ENCODE data around the gene ADRA1B.

The ADRA1B gene

DNA sequence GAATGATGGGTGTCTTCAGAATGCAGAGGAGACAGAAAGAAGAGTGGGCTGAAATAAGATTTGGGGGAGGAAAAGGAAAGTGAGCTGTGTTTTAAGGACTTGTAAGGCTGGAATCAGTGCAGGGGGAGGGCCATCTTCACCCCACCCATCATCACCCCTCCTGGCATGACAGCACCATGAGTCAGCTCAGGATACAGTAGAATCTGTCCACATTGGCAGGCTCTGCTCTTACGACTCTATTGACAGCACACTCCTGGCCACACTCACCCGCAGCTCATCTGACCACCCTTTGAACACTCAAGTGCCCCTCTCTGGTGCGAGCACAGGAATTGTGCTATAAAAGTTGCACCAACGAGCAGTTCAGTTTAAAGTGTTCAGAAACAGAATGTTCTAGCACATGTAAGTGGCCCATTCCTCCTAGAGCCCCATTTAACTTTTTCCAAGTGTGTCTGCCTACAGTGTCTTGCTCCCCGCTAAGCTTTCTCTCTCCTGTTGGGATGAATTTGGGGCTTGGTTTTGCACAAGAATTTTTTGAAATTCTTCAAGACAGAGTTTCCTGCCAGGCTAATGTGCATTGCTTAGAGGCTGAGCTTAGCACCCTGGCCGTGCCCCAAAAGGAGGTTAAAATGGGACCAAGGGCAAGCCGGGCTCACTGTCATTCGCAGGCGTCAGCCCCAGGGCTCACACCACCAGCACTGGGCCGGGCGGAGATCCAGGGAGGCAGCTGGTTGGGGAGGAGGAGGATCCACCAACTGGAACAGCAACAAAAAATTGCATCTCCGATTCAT is 12.0 kb downstream of the ADRA1B start:
- Mint-ChIP-seq H3K27me3 (peaks cover 16% of the 10 kb centered on the region), H3K4me3 (no peak overlapping the region), H3K27ac (no peak overlapping the region), H3K9me3 (no peaks in the 10 kb centered on the region), H3K36me3 (no peaks in the 10 kb centered on the region), H3K4me1 (no peaks in the 10 kb centered on the region)
- DNase-seq (ENCODE audit: low spot score in 2 of 2) = no peak
- ATAC-seq (ENCODE audit: low read depth) = no peak

DNA sequence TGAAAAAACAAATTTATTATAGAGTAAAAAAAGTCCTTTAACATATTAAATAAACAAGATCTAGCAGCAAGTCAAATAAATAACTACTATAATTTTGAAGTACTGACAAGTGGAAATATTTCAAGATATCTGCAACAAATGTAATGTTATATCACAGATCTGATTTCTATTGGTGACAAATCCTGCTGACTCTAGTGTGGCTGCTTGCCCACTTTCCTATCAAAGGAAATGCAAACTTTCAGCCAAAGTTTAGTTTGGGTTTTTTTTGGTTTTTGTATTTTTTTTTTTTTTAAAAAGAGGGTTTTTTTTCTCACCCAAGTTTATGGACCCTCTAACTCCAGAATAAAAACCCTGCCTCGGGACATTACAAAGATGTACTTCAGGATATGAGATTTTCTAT is 12.9 kb downstream of the ADRA1B start:
- H3K9me3 Mint-ChIP-seq = no peaks in the 10 kb centered on the region
- peaks cover 16% of the 10 kb centered on the region for H3K27me3 Mint-ChIP-seq
- no peak overlapping the region for H3K4me3 Mint-ChIP-seq
- H3K4me1 Mint-ChIP-seq = no peaks in the 10 kb centered on the region
- ATAC-seq (ENCODE audit: low read depth) (no peak), DNase-seq (ENCODE audit: low spot score in 2 of 2) (no peak)
- no peak overlapping the region for H3K27ac Mint-ChIP-seq
- H3K36me3 Mint-ChIP-seq = no peaks in the 10 kb centered on the region

DNA sequence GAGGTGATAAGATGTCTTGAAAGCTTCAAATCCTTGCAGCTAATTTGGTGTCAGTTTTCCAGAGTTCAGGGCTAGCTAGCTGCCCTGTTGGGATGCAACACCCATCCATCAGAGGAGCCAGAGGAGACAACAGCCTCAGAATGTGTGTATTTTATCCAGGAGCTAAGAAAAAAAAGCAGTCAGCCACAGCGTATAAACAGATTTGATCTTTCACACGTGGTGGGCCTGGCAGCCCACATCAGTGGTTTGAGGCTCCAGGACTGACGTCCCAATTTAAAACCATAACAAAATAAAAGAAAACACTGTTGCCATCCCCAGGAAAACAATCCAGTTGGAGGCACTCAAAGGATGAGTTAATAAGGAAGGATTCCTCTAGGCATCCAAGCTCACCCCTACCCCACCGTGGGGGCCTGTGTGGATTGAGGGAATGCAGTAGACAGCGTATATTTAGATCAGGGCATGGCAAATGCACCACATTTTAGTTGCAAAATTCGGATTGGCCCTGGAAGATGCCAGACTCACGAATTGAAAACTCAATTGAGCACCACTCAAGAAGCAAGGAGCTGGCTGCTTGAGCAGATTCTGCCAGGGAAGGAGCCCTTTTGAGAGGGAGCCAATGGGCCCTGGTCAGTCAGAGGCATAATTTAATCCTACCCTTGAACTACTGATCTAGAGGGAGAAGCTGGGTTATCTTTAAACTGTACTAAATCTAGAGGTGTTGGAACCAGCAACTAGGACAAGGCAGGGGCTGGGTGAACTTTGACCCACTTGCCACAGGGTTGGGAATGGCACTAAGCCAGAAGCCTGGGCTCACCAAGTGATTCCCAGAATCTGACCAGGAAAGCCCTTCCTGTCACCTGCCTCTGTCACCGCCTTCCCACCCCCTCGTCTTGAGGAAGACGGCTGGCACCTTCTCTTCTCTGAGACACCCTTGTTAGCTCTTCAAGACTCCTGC is 17.5 kb downstream of the ADRA1B start:
- H3K27ac Mint-ChIP-seq = no peak overlapping the region
- DNase-seq (ENCODE audit: low spot score in 2 of 2) (no peak), ATAC-seq (ENCODE audit: low read depth) (no peak)
- no peak overlapping the region for H3K4me3 Mint-ChIP-seq
- H3K4me1 Mint-ChIP-seq = no peaks in the 10 kb centered on the region
- H3K9me3 Mint-ChIP-seq = no peaks in the 10 kb centered on the region
- no peaks in the 10 kb centered on the region for H3K36me3 Mint-ChIP-seq
- peaks cover 8% of the 10 kb centered on the region for H3K27me3 Mint-ChIP-seq

DNA sequence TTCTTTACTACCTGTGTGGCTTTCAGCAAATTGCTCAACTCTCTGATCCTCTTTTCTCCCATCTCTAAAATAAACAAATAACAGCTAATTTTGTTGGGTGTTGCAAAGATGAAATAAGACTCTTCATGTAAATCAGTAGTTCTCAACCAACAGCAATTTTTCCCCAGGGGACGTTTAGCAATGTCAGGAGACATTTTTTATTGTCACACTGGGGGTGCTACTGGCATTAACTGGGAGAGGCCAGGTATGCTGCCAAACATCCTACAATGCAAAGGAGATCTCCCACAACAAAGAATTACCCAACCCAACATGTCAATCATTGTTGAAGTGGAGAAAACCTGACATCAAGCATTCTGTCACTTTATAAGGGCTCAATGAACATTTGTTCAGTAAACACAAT is 19.7 kb downstream of the ADRA1B start:
- Mint-ChIP-seq H3K27ac (no peak overlapping the region), H3K9me3 (no peaks in the 10 kb centered on the region), H3K4me3 (no peak overlapping the region), H3K4me1 (no peaks in the 10 kb centered on the region), H3K27me3 (peaks cover 5% of the 10 kb centered on the region), H3K36me3 (no peaks in the 10 kb centered on the region)
- ATAC-seq (ENCODE audit: low read depth) (no peak), DNase-seq (ENCODE audit: low spot score in 2 of 2) (no peak)

DNA sequence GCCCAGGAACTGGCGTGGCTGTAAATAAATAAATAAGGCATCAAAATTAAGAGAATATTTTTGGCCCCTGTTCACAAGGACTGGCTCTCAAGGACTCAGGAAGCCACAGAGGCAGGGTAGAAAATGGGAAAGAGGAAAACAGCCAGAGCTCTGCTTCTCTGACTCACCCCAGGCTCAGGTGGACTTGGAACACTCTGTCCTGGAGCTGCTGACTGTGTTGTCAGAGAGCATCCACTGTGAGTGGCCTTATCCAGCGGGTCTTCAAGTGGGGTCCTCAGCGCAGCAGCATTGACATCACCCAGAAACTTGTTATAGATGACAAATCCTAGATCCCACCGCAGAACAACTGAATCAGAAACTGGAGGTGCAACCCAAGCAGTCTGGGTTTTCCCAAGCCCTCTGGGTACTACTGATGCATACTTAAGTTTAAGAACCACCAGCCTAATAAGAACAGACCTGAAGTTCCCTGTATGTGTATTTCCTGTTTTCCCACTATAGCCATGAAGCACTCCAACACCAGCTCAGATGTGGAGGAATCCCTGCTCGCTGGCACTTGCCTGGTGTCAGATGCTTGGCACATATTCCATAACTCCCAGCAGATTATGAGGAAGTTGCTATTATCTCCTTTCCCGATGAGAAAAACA is 20.5 kb downstream of the ADRA1B start:
- no peak for DNase-seq (ENCODE audit: low spot score in 2 of 2)
- H3K27ac Mint-ChIP-seq = no peak overlapping the region
- ATAC-seq (ENCODE audit: low read depth) = no peak

DNA sequence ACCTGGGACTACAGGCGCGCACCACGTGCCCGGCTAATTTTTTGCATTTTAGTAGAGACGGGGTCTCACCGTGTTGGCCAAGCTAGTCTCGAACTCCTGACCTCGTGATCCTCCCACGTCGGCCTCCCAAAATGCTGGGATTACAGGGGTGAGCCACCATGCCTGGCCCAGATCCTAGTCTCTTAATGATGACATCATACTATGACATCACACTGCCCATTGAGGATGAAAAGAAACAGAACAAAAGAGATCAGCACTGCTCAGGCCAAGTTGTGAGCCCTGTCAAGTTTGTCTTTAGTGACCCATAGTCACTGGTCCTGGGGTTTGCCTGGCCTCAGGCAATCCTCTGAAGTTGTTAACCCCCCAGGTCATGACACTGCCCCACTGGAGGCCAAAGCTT is 21.3 kb downstream of the ADRA1B start:
- Mint-ChIP-seq H3K27ac (no peak overlapping the region), H3K4me1 (no peaks in the 10 kb centered on the region), H3K36me3 (peaks cover 2% of the 10 kb centered on the region), H3K27me3 (peaks cover 5% of the 10 kb centered on the region), H3K4me3 (no peak overlapping the region), H3K9me3 (no peaks in the 10 kb centered on the region)
- no peak for DNase-seq (ENCODE audit: low spot score in 2 of 2)
- ATAC-seq (ENCODE audit: low read depth) = no peak

More for the DNA sequence above, 20.5 kb downstream of the ADRA1B start:
- Mint-ChIP-seq H3K9me3 (no peaks in the 10 kb centered on the region), H3K4me3 (no peak overlapping the region), H3K4me1 (no peaks in the 10 kb centered on the region), H3K36me3 (peaks cover 2% of the 10 kb centered on the region), H3K27me3 (peaks cover 8% of the 10 kb centered on the region)

DNA sequence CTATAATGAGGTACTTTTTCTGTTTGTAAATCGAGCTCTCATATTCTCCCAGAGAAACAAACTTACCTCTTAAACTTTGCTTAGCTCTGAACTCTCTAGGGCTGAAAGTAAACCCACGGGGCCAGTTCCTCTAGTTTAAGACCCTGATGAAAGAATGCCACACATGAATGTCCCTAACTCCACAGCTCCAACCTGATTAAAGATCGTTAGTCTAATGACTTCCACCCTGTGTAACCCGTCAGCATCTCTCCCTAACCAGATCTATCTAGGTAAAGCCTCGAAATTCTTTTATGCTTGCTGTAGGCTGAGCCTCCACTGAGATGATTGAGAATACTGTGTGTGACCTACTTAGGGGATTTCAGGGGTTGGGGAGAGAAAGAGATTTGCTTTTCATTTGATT is 27.0 kb downstream of the ADRA1B start:
- Mint-ChIP-seq H3K4me1 (peaks cover 2% of the 10 kb centered on the region), H3K36me3 (peaks cover 2% of the 10 kb centered on the region), H3K27me3 (peaks cover 14% of the 10 kb centered on the region), H3K9me3 (peaks cover 3% of the 10 kb centered on the region), H3K4me3 (no peak overlapping the region), H3K27ac (no peak overlapping the region)
- no peak for ATAC-seq (ENCODE audit: low read depth)
- no peak for DNase-seq (ENCODE audit: low spot score in 2 of 2)

DNA sequence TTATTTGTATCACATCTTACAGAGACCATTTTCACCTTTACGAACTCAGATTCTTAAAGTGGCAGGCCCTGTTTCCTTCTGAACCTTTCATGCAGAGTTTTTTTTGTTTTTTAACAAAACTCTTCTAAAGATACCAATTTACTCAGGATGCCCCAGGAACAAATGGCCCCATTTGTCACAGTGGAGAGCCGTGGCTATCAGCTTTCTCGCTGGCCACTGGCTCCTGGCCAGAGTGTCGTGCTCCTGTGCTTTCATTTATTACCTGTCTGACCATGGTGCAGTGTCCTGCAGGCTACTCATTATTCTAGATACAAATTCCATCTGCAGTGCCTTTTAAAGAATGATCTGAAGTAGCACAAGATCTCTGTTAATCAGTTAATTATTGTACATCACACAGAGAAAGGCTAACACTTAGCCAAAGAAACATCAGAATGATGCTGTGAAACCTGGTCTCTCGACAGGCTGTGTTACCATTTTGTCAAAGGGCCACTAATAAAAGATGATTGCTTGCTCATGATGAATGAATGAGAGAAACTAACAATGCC is 27.8 kb downstream of the ADRA1B start:
- ATAC-seq (ENCODE audit: low read depth) = no peak
- H3K27ac Mint-ChIP-seq = no peak overlapping the region
- peaks cover 14% of the 10 kb centered on the region for H3K27me3 Mint-ChIP-seq
- H3K36me3 Mint-ChIP-seq = peaks cover 2% of the 10 kb centered on the region
- peaks cover 3% of the 10 kb centered on the region for H3K9me3 Mint-ChIP-seq
- DNase-seq (ENCODE audit: low spot score in 2 of 2) = no peak
- no peak overlapping the region for H3K4me3 Mint-ChIP-seq
- peaks cover 2% of the 10 kb centered on the region for H3K4me1 Mint-ChIP-seq

DNA sequence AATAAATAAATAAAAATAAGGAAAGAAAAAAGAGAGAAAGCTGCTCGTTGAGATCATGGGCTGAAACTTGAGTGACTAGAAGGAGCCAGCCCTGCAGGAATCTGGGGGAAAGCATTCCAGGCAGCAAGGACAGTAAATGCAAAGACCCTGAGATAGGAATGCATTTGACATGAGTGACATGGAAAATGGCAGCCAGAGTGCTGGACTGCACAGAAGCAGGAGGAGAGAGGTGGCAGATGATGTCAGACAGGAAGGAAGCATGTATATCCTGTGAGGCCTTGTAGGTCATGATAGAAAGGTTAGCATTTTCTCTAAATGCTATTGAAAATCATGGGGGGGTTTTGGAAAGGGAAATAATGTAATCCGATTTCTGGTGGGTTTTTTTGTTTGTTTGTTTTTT is 29.1 kb downstream of the ADRA1B start:
- Mint-ChIP-seq H3K4me1 (peaks cover 2% of the 10 kb centered on the region), H3K27ac (no peak overlapping the region), H3K27me3 (peaks cover 17% of the 10 kb centered on the region), H3K36me3 (peaks cover 2% of the 10 kb centered on the region), H3K9me3 (peaks cover 3% of the 10 kb centered on the region), H3K4me3 (no peak overlapping the region)
- no peak for DNase-seq (ENCODE audit: low spot score in 2 of 2)
- no peak for ATAC-seq (ENCODE audit: low read depth)

DNA sequence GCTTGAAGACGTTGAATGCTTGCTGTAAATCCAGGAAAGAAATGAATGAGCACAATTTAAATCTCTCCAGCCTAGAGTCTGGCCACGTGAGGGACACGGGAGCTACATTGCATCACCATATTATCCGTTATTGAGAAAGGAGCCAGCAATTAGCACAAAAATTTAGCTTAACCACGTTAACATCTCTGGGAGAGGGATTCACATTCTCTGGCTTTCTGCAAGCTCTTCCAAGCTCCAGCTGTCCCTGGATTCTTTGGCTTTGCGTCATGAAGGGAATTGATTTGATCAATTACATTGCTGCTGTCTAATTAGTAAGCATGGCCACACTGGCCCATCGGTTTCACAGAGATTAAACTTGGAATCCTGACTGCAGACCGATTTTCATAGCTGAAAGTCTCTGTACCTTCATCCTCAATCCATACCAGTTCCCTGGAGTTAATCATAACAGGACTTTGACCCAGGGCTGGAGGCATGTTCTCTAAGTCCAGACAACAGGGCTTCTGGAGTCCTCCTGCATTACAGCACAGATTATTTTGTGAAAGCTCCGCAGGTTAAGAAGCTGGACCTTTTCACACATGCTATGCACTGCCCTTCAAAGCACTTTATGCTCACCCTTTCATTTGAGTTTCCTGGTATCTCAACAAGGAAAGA is 31.6 kb downstream of the ADRA1B start:
- no peak for DNase-seq (ENCODE audit: low spot score in 2 of 2)
- Mint-ChIP-seq H3K36me3 (no peaks in the 10 kb centered on the region), H3K9me3 (peaks cover 3% of the 10 kb centered on the region), H3K4me3 (no peak overlapping the region), H3K27ac (no peak overlapping the region), H3K27me3 (peaks cover 13% of the 10 kb centered on the region), H3K4me1 (peaks cover 2% of the 10 kb centered on the region)
- ATAC-seq (ENCODE audit: low read depth) = no peak

DNA sequence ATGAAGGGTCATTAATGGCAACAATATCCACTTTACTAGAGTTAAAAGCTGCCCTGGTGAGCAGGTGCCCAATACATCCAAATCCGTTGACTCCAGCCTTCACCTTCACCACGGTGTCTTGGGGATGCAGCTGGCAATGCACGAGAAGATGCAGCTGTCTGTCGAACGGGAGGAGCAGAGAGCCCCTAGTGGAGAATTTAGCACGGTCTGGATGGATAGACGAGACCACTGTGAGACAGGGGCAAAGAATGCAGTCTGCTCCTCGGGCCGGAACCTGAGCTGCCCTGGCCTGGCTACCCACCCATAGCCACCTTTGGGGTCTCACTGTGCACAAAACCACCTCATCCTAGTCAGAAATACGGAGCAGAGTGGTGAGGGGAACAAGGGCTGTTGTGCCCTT is 35.1 kb downstream of the ADRA1B start:
- no peak overlapping the region for H3K27ac Mint-ChIP-seq
- no peaks in the 10 kb centered on the region for H3K9me3 Mint-ChIP-seq
- no peak for DNase-seq (ENCODE audit: low spot score in 2 of 2)
- H3K27me3 Mint-ChIP-seq = peaks cover 7% of the 10 kb centered on the region
- ATAC-seq (ENCODE audit: low read depth) = peak; percentile 39
- no peaks in the 10 kb centered on the region for H3K36me3 Mint-ChIP-seq
- H3K4me1 Mint-ChIP-seq = no peaks in the 10 kb centered on the region
- H3K4me3 Mint-ChIP-seq = no peak overlapping the region

DNA sequence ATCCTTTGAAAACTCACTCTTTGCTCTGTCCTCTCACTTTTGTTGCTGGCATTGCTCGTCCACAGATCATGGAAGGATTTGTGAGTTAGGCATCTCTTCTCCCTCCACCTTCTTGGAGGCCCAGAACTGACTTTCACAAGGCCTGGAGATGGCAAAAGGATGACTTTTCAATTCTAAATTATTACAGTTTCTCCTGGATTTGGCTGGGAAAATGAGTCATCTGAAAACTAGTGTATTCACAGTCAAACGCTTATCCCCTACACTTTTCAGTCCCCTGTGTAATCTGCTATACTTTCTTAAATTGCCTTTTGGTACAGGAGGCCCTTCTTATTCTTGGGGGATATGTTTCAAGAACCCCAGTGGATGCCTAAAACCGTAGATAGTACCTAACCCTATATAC is 35.6 kb downstream of the ADRA1B start:
- no peak overlapping the region for H3K4me3 Mint-ChIP-seq
- ATAC-seq (ENCODE audit: low read depth) = no peak

DNA sequence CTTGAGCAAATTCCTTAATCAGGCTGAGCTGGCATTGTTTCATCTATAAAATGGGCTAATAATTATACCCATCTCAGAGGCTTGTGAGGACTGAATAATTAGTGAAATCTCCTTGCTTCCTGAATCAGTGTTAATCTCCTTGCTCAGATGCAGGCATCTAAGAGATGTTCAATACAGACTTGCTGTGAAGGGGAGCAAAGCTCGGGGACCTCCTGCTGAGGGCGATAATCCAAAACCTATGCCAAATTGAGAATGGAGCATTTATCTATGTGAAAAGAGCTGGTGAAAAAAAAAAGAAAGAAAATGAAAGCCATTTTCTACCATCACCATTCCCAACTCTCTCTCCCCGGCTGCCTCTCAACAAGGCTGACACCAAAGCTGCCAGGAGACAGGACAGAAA is 37.3 kb downstream of the ADRA1B start:
- H3K36me3 Mint-ChIP-seq = no peaks in the 10 kb centered on the region
- H3K9me3 Mint-ChIP-seq = no peaks in the 10 kb centered on the region

More for the DNA sequence above, 35.6 kb downstream of the ADRA1B start:
- no peaks in the 10 kb centered on the region for H3K4me1 Mint-ChIP-seq
- H3K36me3 Mint-ChIP-seq = no peaks in the 10 kb centered on the region
- H3K27me3 Mint-ChIP-seq = peaks cover 7% of the 10 kb centered on the region
- H3K9me3 Mint-ChIP-seq = no peaks in the 10 kb centered on the region
- no peak for DNase-seq (ENCODE audit: low spot score in 2 of 2)
- no peak overlapping the region for H3K27ac Mint-ChIP-seq

More for the DNA sequence above, 37.3 kb downstream of the ADRA1B start:
- H3K4me3 Mint-ChIP-seq = no peak overlapping the region
- H3K27me3 Mint-ChIP-seq = peaks cover 4% of the 10 kb centered on the region
- H3K27ac Mint-ChIP-seq = no peak overlapping the region
- DNase-seq (ENCODE audit: low spot score in 2 of 2) (no peak), ATAC-seq (ENCODE audit: low read depth) (no peak)
- H3K4me1 Mint-ChIP-seq = no peaks in the 10 kb centered on the region
